ENCODE data around the gene RORB.

RORB gene

GRCh38 chr9:74728176-74728575, 231.0 kb downstream of the RORB start:
- H3K27ac ChIP-seq (ENCODE audit: insufficient read depth, low read length, poor library complexity, severe bottlenecking), result no peak overlapping the region
- H3K4me1 ChIP-seq (ENCODE audit: control insufficient read depth, insufficient read depth, low read length, poor library complexity, severe bottlenecking), result no peaks in the 10 kb centered on the region
- H3K36me3 ChIP-seq (ENCODE audit: control insufficient read depth, insufficient read depth, low read length), result no peaks in the 10 kb centered on the region
- no peaks in the 10 kb centered on the region for H3K9me3 ChIP-seq (ENCODE audit: control insufficient read depth, low read length)
- DNase-seq, result no peak
- H3K4me3 ChIP-seq (ENCODE audit: insufficient read depth, low read depth, low read length, poor library complexity, severe bottlenecking), result no peak overlapping the region
- H3K27me3 ChIP-seq (replicated peaks; ENCODE audit: control insufficient read depth, insufficient read depth, low read length, poor library complexity, severe bottlenecking), result no peaks in the 10 kb centered on the region

GRCh38 chr9:74729136-74729695, 232.1 kb downstream of the RORB start:
- Histone ChIP-seq H3K27ac (ENCODE audit: insufficient read depth, low read length, poor library complexity, severe bottlenecking) (no peak overlapping the region), H3K4me3 (ENCODE audit: insufficient read depth, low read depth, low read length, poor library complexity, severe bottlenecking) (no peak overlapping the region), H3K36me3 (ENCODE audit: control insufficient read depth, insufficient read depth, low read length) (no peaks in the 10 kb centered on the region), H3K27me3 (replicated peaks; ENCODE audit: control insufficient read depth, insufficient read depth, low read length, poor library complexity, severe bottlenecking) (no peaks in the 10 kb centered on the region), H3K4me1 (ENCODE audit: control insufficient read depth, insufficient read depth, low read length, poor library complexity, severe bottlenecking) (no peaks in the 10 kb centered on the region), H3K9me3 (ENCODE audit: control insufficient read depth, low read length) (no peaks in the 10 kb centered on the region)
- DNase-seq, result no peak

GRCh38 chr9:74735761-74736160, 238.6 kb downstream of the RORB start:
- no peak overlapping the region for H3K4me3 ChIP-seq (ENCODE audit: insufficient read depth, low read depth, low read length, poor library complexity, severe bottlenecking)
- H3K27me3 ChIP-seq (replicated peaks; ENCODE audit: control insufficient read depth, insufficient read depth, low read length, poor library complexity, severe bottlenecking), result no peaks in the 10 kb centered on the region
- H3K27ac ChIP-seq (ENCODE audit: insufficient read depth, low read length, poor library complexity, severe bottlenecking), result no peak overlapping the region
- no peaks in the 10 kb centered on the region for H3K36me3 ChIP-seq (ENCODE audit: control insufficient read depth, insufficient read depth, low read length)
- no peaks in the 10 kb centered on the region for H3K4me1 ChIP-seq (ENCODE audit: control insufficient read depth, insufficient read depth, low read length, poor library complexity, severe bottlenecking)
- DNase-seq, result no peak
- H3K9me3 ChIP-seq (ENCODE audit: control insufficient read depth, low read length), result no peaks in the 10 kb centered on the region

- H3K9me3 ChIP-seq (ENCODE audit: control insufficient read depth, low read length), result no peaks in the 10 kb centered on the region
- H3K27ac ChIP-seq (ENCODE audit: insufficient read depth, low read length, poor library complexity, severe bottlenecking), result no peak overlapping the region
- no peak overlapping the region for H3K4me3 ChIP-seq (ENCODE audit: insufficient read depth, low read depth, low read length, poor library complexity, severe bottlenecking)
- H3K36me3 ChIP-seq (ENCODE audit: control insufficient read depth, insufficient read depth, low read length), result no peaks in the 10 kb centered on the region
- DNase-seq, result no peak
- H3K27me3 ChIP-seq (replicated peaks; ENCODE audit: control insufficient read depth, insufficient read depth, low read length, poor library complexity, severe bottlenecking), result no peaks in the 10 kb centered on the region
- no peaks in the 10 kb centered on the region for H3K4me1 ChIP-seq (ENCODE audit: control insufficient read depth, insufficient read depth, low read length, poor library complexity, severe bottlenecking)
Measured at GRCh38 chr9:74736646-74737045, 239.5 kb downstream of the RORB start.

- no peaks in the 10 kb centered on the region for H3K36me3 ChIP-seq (ENCODE audit: control insufficient read depth, insufficient read depth, low read length)
- no peak overlapping the region for H3K4me3 ChIP-seq (ENCODE audit: insufficient read depth, low read depth, low read length, poor library complexity, severe bottlenecking)
- H3K27me3 ChIP-seq (replicated peaks; ENCODE audit: control insufficient read depth, insufficient read depth, low read length, poor library complexity, severe bottlenecking), result no peaks in the 10 kb centered on the region
- DNase-seq, result no peak
- no peaks in the 10 kb centered on the region for H3K4me1 ChIP-seq (ENCODE audit: control insufficient read depth, insufficient read depth, low read length, poor library complexity, severe bottlenecking)
- no peak overlapping the region for H3K27ac ChIP-seq (ENCODE audit: insufficient read depth, low read length, poor library complexity, severe bottlenecking)
- no peaks in the 10 kb centered on the region for H3K9me3 ChIP-seq (ENCODE audit: control insufficient read depth, low read length)
Measured at GRCh38 chr9:74742191-74742790, 245.2 kb downstream of the RORB start.
